Panc1 (cell line): ENCODE results near the gene BBS9.

Source experiments
- POLR2AphosphoS5 ChIP-seq: IDR thresholded peaks from 2 replicates; pipeline ENCODE4 v1.6.1; 2012; ENCODE audit warnings: mild to moderate bottlenecking, low read depth, low read length, moderate library complexity
- TF ChIP-seq, protein P1 (sequence below), 2 experiments: IDR thresholded peaks; 2 replicates each; pipeline ENCODE4 v1.6.1; 2011 to 2012; ENCODE audit warnings: low read depth in 2 of 2, control low read depth in 1 of 2, low read length in 1 of 2, mild to moderate bottlenecking in 1 of 2, moderate library complexity in 1 of 2; ENCODE audit not compliant: insufficient read depth in 1 of 2
- TF ChIP-seq, protein P2 (sequence below): fragments of 450-650 bp; IDR thresholded peaks from 2 replicates; pipeline ENCODE4 v1.5.1; 2017; ENCODE audit warnings: mild to moderate bottlenecking

DNA sequence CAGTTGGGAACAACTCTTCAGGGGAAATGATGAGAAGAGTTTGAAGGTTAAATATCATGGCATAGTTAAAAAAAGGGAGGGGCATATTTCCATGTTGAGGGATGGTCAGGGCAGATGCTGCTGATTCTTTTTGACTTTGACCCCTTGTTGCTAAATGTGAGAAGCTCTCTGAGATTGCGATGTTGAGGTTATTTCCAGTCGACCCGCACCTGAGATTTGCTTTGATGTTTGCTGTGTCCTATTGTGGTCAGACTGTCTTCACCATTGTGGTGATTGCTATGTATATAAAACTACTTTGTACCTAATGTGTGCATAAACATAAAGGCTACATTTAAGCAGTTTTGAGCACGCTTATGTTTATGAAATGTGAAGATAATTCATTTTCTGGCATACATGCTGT lies 90.9 kb downstream of the BBS9 start:
- TF ChIP-seq, protein P1, sequence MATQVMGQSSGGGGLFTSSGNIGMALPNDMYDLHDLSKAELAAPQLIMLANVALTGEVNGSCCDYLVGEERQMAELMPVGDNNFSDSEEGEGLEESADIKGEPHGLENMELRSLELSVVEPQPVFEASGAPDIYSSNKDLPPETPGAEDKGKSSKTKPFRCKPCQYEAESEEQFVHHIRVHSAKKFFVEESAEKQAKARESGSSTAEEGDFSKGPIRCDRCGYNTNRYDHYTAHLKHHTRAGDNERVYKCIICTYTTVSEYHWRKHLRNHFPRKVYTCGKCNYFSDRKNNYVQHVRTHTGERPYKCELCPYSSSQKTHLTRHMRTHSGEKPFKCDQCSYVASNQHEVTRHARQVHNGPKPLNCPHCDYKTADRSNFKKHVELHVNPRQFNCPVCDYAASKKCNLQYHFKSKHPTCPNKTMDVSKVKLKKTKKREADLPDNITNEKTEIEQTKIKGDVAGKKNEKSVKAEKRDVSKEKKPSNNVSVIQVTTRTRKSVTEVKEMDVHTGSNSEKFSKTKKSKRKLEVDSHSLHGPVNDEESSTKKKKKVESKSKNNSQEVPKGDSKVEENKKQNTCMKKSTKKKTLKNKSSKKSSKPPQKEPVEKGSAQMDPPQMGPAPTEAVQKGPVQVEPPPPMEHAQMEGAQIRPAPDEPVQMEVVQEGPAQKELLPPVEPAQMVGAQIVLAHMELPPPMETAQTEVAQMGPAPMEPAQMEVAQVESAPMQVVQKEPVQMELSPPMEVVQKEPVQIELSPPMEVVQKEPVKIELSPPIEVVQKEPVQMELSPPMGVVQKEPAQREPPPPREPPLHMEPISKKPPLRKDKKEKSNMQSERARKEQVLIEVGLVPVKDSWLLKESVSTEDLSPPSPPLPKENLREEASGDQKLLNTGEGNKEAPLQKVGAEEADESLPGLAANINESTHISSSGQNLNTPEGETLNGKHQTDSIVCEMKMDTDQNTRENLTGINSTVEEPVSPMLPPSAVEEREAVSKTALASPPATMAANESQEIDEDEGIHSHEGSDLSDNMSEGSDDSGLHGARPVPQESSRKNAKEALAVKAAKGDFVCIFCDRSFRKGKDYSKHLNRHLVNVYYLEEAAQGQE (IDR thresholded peaks at IDR 0.05; ENCODE audit: insufficient read depth in 1 of 2, low read depth in 2 of 2, low read length in 1 of 2), result no peak
- TF ChIP-seq, protein P2, sequence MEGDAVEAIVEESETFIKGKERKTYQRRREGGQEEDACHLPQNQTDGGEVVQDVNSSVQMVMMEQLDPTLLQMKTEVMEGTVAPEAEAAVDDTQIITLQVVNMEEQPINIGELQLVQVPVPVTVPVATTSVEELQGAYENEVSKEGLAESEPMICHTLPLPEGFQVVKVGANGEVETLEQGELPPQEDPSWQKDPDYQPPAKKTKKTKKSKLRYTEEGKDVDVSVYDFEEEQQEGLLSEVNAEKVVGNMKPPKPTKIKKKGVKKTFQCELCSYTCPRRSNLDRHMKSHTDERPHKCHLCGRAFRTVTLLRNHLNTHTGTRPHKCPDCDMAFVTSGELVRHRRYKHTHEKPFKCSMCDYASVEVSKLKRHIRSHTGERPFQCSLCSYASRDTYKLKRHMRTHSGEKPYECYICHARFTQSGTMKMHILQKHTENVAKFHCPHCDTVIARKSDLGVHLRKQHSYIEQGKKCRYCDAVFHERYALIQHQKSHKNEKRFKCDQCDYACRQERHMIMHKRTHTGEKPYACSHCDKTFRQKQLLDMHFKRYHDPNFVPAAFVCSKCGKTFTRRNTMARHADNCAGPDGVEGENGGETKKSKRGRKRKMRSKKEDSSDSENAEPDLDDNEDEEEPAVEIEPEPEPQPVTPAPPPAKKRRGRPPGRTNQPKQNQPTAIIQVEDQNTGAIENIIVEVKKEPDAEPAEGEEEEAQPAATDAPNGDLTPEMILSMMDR, result no peak
- no peak for TF ChIP-seq POLR2AphosphoS5
